ENCODE measurements around the gene DCANP1. TPM values are rescaled to one million over a fixed set of nuclear protein-coding genes. Genes with fewer than 3 reads are reported as not detected.
A peak's percentile ranks its signal among the peaks of the same experiment; 100 is the strongest.

Gene DCANP1
- total and polyA plus RNA-seq, 4 donors = 0.05 TPM; not detected in 3

- Histone ChIP-seq H3K27me3 (ENCODE audit: control insufficient read depth in 4 of 4, insufficient read depth in 4 of 4, low read length in 3 of 4) (peaks cover 2 to 23% (median 15%) of the 10 kb centered on the region in 4 donors), H3K4me1 (ENCODE audit: control insufficient read depth in 4 of 4, insufficient read depth in 4 of 4, low read length in 3 of 4) (peaks cover 2 to 19% (median 13%) of the 10 kb centered on the region in 4 donors), H3K9ac (ENCODE audit: low read depth in 1 of 2, low read length in 2 of 2) (no peak overlapping the region), H3K36me3 (ENCODE audit: control insufficient read depth in 4 of 4, insufficient read depth in 3 of 4, low read depth in 1 of 4, low read length in 3 of 4) (no peaks in the 10 kb centered on the region), H3K4me3 (ENCODE audit: low read depth in 1 of 3, low read length in 3 of 3) (peak overlapping the region in 1 of 3 donors; percentile 21), H3K9me3 (ENCODE audit: control insufficient read depth in 4 of 4, low read length in 3 of 4) (no peaks in the 10 kb centered on the region), H3K27ac (ENCODE audit: low read depth in 1 of 2, low read length in 2 of 2) (no peak overlapping the region)
- TF ChIP-seq EGR1 (IDR thresholded peaks at IDR 0.05; ENCODE audit: low read depth in 2 of 2) (no peak), HNF4A (conservative IDR thresholded peaks at IDR 0.05) (no peak), YY1 (IDR thresholded peaks at IDR 0.05) (no peak)
- no peak for DNase-seq (ENCODE audit: low spot score)
- WGBS = 3% methylated on average over 44 of the region's 44 CpGs
Observed at GRCh38 chr5:135488727-135489465, 41.7 kb upstream of the DCANP1 start.

DNA sequence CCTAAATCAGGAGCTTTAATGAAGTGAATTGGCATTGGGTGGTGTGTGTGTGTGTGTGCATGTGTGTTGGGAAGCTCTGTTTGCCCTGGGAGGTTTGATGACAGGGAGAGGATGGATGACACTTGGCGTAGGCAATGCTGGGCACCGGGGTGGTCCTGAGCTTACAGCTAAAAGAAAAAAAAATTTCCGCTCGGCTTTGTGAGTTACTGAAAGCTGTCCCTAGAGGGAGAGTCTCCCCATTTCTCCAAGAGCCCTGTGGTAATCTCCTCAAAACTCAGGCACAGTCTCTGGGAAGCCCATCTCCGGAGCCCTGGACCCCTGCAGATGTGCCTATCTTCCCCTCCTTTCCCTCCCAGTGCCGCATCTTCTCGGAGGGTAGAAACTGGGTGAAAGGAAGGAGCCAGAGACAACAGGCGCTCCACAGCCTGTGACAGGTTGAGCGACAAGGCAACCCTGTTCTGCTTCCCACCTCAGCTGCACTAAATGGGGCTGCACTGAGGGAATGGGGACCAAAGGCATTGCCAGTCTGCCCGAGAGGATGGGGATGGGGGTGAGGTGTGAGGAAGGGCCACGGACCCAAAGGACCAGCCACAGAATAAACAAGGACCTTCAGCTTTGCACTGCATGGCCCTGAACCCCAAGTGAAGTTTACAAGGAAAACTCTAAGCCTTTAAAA is 40.8 kb upstream of the DCANP1 start:
- Histone ChIP-seq H3K9ac (ENCODE audit: low read depth in 1 of 2, low read length in 2 of 2) (no peak overlapping the region), H3K36me3 (ENCODE audit: control insufficient read depth in 4 of 4, insufficient read depth in 3 of 4, low read depth in 1 of 4, low read length in 3 of 4) (no peaks in the 10 kb centered on the region), H3K27me3 (ENCODE audit: control insufficient read depth in 4 of 4, insufficient read depth in 4 of 4, low read length in 3 of 4) (peaks cover 2 to 21% (median 15%) of the 10 kb centered on the region in 4 donors), H3K4me1 (ENCODE audit: control insufficient read depth in 4 of 4, insufficient read depth in 4 of 4, low read length in 3 of 4) (peaks cover 2 to 19% (median 13%) of the 10 kb centered on the region in 4 donors), H3K27ac (ENCODE audit: low read depth in 1 of 2, low read length in 2 of 2) (no peak overlapping the region), H3K9me3 (ENCODE audit: control insufficient read depth in 4 of 4, low read length in 3 of 4) (no peaks in the 10 kb centered on the region), H3K4me3 (ENCODE audit: low read depth in 1 of 3, low read length in 3 of 3) (no peak overlapping the region)
- 30% methylated on average over 11 of the region's 11 CpGs for WGBS
- no peak for DNase-seq (ENCODE audit: low spot score)
- no peak for TF ChIP-seq CTCF (IDR thresholded peaks at IDR 0.05; ENCODE audit: low read depth, low read length, missing input control)
- no peak for TF ChIP-seq RAD21 (IDR thresholded peaks at IDR 0.05)
- no peak for TF ChIP-seq JUND (IDR thresholded peaks at IDR 0.05)
- no peak for TF ChIP-seq YY1 (IDR thresholded peaks at IDR 0.05)
- no peak for TF ChIP-seq HNF4A (conservative IDR thresholded peaks at IDR 0.05)

GRCh38 chr5:135487037-135487395 is 39.9 kb upstream of the DCANP1 start:
- Histone ChIP-seq H3K4me3 (ENCODE audit: low read depth in 1 of 3, low read length in 3 of 3) (no peak overlapping the region), H3K27me3 (ENCODE audit: control insufficient read depth in 4 of 4, insufficient read depth in 4 of 4, low read length in 3 of 4) (peaks cover 2 to 21% (median 12%) of the 10 kb centered on the region in 4 donors), H3K27ac (ENCODE audit: low read depth in 1 of 2, low read length in 2 of 2) (no peak overlapping the region), H3K4me1 (ENCODE audit: control insufficient read depth in 4 of 4, insufficient read depth in 4 of 4, low read length in 3 of 4) (peaks cover 2 to 19% (median 13%) of the 10 kb centered on the region in 4 donors), H3K36me3 (ENCODE audit: control insufficient read depth in 4 of 4, insufficient read depth in 3 of 4, low read depth in 1 of 4, low read length in 3 of 4) (no peaks in the 10 kb centered on the region), H3K9me3 (ENCODE audit: control insufficient read depth in 4 of 4, low read length in 3 of 4) (no peaks in the 10 kb centered on the region), H3K9ac (ENCODE audit: low read depth in 1 of 2, low read length in 2 of 2) (no peak overlapping the region)
- WGBS = 61% methylated on average over 1 of the region's 1 CpG
- no peak for DNase-seq (ENCODE audit: low spot score)
- no peak for TF ChIP-seq FOXA1 (IDR thresholded peaks at IDR 0.05)
- TF ChIP-seq, protein P1, sequence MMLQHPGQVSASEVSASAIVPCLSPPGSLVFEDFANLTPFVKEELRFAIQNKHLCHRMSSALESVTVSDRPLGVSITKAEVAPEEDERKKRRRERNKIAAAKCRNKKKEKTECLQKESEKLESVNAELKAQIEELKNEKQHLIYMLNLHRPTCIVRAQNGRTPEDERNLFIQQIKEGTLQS (IDR thresholded peaks at IDR 0.05) = no peak
- no peak for TF ChIP-seq HNF4G (IDR thresholded peaks at IDR 0.05)
- no peak for TF ChIP-seq TAF1 (conservative IDR thresholded peaks at IDR 0.05)
- no peak for TF ChIP-seq JUND (IDR thresholded peaks at IDR 0.05)
- TF ChIP-seq MAX (IDR thresholded peaks at IDR 0.05) = no peak
- TF ChIP-seq, protein P2, sequence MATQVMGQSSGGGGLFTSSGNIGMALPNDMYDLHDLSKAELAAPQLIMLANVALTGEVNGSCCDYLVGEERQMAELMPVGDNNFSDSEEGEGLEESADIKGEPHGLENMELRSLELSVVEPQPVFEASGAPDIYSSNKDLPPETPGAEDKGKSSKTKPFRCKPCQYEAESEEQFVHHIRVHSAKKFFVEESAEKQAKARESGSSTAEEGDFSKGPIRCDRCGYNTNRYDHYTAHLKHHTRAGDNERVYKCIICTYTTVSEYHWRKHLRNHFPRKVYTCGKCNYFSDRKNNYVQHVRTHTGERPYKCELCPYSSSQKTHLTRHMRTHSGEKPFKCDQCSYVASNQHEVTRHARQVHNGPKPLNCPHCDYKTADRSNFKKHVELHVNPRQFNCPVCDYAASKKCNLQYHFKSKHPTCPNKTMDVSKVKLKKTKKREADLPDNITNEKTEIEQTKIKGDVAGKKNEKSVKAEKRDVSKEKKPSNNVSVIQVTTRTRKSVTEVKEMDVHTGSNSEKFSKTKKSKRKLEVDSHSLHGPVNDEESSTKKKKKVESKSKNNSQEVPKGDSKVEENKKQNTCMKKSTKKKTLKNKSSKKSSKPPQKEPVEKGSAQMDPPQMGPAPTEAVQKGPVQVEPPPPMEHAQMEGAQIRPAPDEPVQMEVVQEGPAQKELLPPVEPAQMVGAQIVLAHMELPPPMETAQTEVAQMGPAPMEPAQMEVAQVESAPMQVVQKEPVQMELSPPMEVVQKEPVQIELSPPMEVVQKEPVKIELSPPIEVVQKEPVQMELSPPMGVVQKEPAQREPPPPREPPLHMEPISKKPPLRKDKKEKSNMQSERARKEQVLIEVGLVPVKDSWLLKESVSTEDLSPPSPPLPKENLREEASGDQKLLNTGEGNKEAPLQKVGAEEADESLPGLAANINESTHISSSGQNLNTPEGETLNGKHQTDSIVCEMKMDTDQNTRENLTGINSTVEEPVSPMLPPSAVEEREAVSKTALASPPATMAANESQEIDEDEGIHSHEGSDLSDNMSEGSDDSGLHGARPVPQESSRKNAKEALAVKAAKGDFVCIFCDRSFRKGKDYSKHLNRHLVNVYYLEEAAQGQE (IDR thresholded peaks at IDR 0.05) = no peak
- TF ChIP-seq FOXA2 (IDR thresholded peaks at IDR 0.05) = no peak
- TF ChIP-seq RAD21 (IDR thresholded peaks at IDR 0.05) = no peak
- TF ChIP-seq NR2F2 (IDR thresholded peaks at IDR 0.05) = no peak
- TF ChIP-seq YY1 (IDR thresholded peaks at IDR 0.05) = no peak
- no peak for TF ChIP-seq ZBTB33 (IDR thresholded peaks at IDR 0.05)
- no peak for TF ChIP-seq RXRA (IDR thresholded peaks at IDR 0.05)
- TF ChIP-seq HNF4A (conservative IDR thresholded peaks at IDR 0.05) = no peak
- TF ChIP-seq GABPA (IDR thresholded peaks at IDR 0.05 in 1 of 2, conservative IDR thresholded peaks at IDR 0.05 in 1 of 2) = no peak
